ENCODE results near the gene PIK3R3.
A peak's percentile ranks its signal among the peaks of the same experiment; 100 is the strongest.

Gene PIK3R3

GRCh38 chr1:46021046-46021996, 111.1 kb downstream of the PIK3R3 start:
- no peak for DNase-seq

- DNase-seq: peak; percentile 6
Measured at GRCh38 chr1:46020010-46020409, 112.4 kb downstream of the PIK3R3 start.

- DNase-seq: no peak
Measured at GRCh38 chr1:46019348-46019747, 113.1 kb downstream of the PIK3R3 start.

- no peak for DNase-seq
Measured at GRCh38 chr1:46017876-46018503, 114.4 kb downstream of the PIK3R3 start.

GRCh38 chr1:46013581-46013980, 118.8 kb downstream of the PIK3R3 start:
- DNase-seq: no peak

GRCh38 chr1:46012236-46012635, 120.2 kb downstream of the PIK3R3 start:
- DNase-seq: no peak

GRCh38 chr1:46011121-46011695, 121.2 kb downstream of the PIK3R3 start:
- DNase-seq: no peak

- no peak for DNase-seq
Measured at GRCh38 chr1:46010611-46011010, 121.8 kb downstream of the PIK3R3 start.

- DNase-seq: no peak
Measured at GRCh38 chr1:46008585-46008984, 123.8 kb downstream of the PIK3R3 start.

- DNase-seq: no peak
Measured at GRCh38 chr1:46005594-46005993, 126.8 kb downstream of the PIK3R3 start.

- DNase-seq: no peak
Measured at GRCh38 chr1:46004492-46004891, 127.9 kb downstream of the PIK3R3 start.

- no peak for DNase-seq
Measured at GRCh38 chr1:46003315-46003714, 129.1 kb downstream of the PIK3R3 start.

- no peak for DNase-seq
Measured at GRCh38 chr1:46002551-46003150, 129.8 kb downstream of the PIK3R3 start.

- no peak for DNase-seq
Measured at GRCh38 chr1:46001081-46001785, 131.2 kb downstream of the PIK3R3 start.

GRCh38 chr1:45999507-45999906, 132.9 kb downstream of the PIK3R3 start:
- no peak for DNase-seq

- DNase-seq: no peak
Measured at GRCh38 chr1:45998020-45998617, 134.3 kb downstream of the PIK3R3 start.

- DNase-seq: no peak
Measured at GRCh38 chr1:45995298-45995697, 137.1 kb downstream of the PIK3R3 start.

GRCh38 chr1:45994423-45994822, 138.0 kb downstream of the PIK3R3 start:
- DNase-seq: no peak

Measured in fibroblast of skin of back (primary cell).